Measurements from ENCODE around the gene SH2D4B. TPM values are rescaled to one million over a fixed set of nuclear protein-coding genes. Genes with fewer than 3 reads are reported as not detected.
"Not testable (repeated sequence)": the region's sequence is repeated elsewhere in the genome, so short reads cannot be mapped to it uniquely, and the experiment has no call there.

SH2D4B gene
- total RNA-seq, 2 experiments from 2014 or later: 0.11 to 0.21 TPM

DNA sequence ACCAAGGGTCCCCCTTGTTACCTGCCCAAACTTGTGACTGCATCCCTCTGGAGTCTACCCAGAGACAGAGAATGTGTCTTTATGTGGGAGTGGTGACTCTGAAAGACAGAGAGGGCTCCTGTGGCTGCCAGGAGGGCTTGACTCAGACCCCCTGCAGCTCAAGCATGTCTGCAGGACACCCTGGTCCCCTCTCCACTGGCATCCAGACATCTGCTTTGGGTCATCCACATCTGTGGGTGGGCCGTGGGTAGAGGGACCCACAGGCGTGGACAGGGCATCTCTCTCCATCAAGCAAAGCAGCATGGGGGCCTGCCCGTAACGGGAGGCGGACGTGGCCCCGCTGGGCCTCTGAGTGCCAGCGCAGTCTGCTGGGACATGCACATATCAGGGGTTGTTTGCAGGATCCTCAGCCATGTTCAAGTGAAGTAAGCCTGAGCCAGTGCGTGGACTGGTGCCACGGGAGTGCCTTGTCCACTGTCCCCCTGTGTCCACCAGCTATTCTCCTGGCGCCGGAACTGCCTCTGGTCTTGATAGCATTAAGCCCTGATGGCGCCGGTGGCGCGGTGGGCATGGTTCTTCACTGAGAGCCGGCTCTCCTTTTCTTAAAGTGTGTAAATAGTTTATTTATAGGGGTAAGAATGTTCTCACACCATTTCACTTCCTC, 19.4 kb upstream of the SH2D4B start:
- ChIA-PET CTCF (no interaction called here), POLR2A (no interaction called here)

DNA sequence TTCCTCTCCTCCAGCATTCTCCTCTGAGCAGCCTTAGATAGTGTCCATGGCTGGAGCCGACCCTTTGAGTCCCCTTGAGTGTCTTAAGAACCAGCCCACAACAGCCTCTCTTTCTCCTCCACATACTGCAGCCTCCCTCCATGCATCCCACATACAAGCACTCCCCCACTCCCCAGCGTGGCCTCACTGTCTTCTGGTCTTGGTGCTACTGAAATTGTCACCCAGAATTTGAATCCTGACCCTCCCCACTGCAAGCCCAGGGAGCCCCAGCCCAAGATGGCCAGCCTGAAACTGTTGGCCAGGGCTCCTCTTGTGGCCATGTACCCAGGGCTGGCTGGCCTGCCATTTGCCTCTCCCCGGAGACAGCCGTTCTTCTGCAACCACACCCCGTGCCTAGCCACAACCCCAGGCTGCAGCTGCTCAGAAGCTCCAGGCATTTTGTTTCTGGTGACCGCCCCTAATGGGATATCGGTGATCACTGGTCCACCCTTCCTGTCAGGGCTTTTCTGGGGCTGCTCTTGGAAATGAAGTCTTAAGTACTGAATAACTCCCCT, 18.8 kb upstream of the SH2D4B start:
- CTCF ChIA-PET: interaction anchor here (0.6 kb wide), 1 partner anchor 134 kb away, joined by 3 read pairs; no protein-coding TSS in a partner anchor
- POLR2A ChIA-PET: no interaction called here

DNA sequence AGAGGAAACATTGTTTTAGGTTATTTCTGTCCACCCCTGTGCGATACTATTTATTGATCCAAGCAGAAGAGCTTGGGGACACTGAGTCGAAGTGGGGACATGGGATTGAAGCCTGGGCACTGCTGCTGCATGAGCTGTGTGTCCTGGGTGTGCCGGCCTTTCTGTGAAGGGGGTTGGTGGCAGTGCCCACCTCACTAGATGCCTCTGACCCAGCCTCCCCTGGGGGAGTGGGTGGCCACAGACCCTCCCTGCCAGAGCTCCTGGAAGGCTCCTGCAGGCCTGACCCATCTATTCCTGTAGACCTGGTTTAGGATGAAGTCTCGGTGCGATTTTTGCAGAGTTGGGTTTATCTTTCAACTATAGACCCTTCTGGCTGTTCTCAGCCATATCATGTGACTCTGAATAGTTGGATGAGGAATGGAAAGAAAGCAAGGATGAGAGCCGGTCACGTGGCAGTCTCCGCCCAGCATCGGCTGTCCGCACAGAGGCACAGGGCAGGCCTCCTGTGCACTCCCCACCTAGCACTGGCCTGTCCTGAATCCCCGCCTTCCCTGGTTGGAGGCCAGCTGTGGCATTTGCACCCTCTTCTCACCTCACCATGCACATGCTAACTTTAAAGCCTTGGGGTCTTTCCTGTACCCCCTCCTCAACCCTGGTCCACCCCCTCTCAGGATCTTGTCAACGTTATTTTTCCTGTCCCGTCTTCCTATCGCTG, 17.6 kb upstream of the SH2D4B start:
- CTCF ChIA-PET: no interaction called here
- POLR2A ChIA-PET: interaction anchor here (0.7 kb wide), 1 partner anchor 108 kb away, joined by 4 read pairs; no protein-coding TSS in a partner anchor

DNA sequence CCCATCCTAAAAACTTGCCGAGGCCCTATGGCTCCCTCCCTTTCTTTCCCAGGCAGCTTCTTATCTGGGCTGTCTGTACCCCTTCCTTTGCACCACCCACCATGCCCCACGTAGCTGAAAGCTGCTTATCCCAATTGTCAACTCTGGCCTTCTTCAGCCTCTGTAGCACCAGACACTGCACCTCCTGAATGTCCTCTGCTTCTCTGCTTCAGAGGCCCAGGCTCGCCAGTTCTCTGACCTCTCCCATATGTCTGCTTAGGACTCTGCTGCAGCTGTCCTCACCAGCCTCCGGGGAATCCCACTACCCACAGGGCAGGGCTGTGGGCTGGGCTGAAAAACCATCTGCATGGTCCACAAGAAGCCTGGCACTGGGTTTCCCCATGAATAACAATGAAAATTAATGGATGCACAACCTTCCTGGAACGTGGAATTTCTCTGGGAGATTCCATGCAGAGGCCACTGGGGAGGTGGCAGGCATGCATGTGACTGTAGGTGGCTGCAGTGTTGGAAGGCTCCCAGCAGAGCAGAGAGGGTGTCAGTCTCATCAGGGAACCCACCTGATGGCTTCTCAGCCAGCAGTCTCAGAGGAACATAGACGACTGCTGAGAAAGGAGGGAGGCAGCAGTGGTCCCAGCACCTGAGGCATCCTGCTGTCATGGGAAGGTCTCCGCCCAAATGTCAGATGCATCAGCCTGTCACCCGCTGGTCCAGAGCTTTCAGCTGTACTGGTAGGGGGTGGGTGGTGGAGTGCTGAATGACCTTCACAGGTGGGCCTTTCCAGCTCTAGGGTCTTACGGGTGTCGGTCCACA, 16.8 kb upstream of the SH2D4B start:
- POLR2A ChIA-PET: no interaction called here
- CTCF ChIA-PET: interaction anchor here (0.5 kb wide), 1 partner anchor 141 kb away, joined by 3 read pairs; no protein-coding TSS in a partner anchor

DNA sequence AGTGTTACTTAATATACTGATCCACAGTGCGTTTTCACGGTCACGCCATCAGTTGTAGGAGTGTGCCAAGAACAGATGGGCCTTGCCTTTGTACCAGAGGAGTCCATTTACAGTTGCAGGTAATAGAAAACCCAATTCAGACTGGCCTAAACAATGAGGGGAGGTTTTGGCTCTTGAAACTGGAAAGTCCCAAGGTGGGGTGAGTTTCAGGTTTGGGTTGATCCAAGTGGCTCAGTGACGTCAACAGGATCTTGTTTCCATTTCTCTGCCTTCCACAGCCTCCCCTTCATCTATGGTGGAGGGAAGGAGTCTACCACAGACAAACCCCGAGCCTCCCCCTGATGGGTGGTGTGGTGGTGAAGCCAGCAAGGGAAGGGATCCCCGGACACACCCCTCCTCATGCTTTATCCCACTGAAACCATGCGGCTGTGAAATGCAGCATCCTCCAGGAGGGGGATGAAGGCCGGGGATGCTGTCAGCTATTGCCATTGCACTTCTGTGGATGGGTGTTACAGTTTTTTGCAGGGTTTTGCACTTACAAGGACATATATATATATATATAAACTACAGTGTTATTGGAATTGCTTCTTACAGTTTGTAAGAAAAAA, 14.8 kb upstream of the SH2D4B start:
- POLR2A ChIA-PET: no interaction called here

DNA sequence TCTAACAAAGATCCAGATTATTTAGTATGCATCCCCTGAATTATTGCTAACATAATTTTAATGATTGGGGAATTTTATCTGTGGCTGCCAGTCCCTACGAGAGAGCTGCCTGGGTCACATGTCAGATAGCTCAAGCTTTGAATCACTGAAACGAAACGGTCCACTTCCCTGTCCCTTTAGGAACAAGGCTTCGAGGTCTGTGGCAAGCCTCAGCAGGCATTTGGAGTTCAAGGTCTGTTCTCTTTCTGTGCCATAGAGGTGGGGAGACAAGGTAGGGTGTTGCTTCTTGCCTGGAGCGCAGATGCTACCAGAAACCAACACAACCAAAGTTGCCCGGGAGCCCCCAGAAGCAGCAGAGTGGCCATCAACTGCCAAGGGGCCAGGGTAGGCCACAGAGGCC, 13.9 kb upstream of the SH2D4B start:
- ChIA-PET POLR2A (no interaction called here), CTCF (interaction anchor here (1.2 kb wide), 1 partner anchor 18 kb away, joined by 3 read pairs; no protein-coding TSS in a partner anchor)

More for the DNA sequence above, 14.8 kb upstream of the SH2D4B start:
- CTCF ChIA-PET: interaction anchor here (1.2 kb wide), 1 partner anchor 17 kb away, joined by 3 read pairs; no protein-coding TSS in a partner anchor

DNA sequence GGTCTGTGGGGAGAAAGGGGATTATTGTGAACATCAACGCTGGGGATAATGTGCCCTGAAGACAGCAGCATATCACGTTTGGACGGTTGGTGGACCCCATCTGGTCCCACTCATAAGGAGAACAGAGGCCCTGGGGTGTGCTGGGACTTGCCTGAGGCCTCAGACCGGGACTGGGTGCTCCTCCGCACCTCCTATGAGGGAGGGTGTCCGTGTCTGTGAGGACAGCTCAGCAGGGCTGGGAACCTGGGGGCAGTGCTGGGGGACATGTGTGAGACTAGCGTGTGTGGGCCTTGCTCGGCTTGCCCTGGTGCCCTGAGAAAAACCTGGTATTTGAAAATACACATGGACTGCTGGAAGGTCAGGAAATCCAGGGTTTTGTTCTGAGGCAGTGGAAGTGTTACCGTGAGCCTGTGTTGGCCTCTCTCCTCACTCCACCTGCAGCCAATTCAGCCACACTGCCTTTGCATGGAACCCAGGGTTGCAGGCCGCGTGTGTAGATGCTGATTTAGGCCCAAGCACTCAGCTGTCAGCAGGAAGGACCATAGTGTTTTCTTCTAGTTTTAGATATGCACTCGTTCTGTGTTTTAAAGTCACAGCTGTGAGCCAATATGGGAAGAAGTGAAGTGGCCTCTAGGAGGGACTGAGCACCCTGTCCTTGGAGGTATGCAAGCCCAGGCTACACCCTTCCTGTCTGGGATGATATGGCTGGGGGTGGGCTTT, 13.4 kb upstream of the SH2D4B start:
- CTCF ChIA-PET: interaction anchor here (2.6 kb wide), 1 partner anchor 11 kb away, joined by 6 read pairs; no protein-coding TSS in a partner anchor
- POLR2A ChIA-PET: no interaction called here

DNA sequence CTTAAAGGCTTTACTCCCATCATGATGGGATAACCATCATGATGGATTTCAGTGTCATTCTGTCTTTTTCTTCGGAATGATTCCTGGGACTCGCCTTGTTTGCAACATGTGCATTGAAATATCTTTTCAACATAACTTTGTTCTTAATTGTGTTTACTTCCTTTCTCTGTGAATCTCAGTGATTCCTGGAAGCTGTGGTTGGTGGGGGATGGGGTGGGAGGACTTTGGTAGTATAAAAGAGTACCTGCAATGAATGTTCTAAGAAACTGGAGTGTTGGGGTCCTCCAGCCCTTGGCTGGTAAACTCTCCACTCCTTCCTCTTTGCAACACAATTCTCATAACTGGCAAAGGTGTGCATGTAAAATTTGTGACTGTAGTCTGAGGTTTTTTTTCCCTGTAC, 11.5 kb upstream of the SH2D4B start:
- CTCF ChIA-PET: interaction anchor here (1.9 to 2.6 kb wide), 3 partner anchors 12 to 81 kb away, joined by 6 to 7 read pairs (median 7); no protein-coding TSS in a partner anchor
- POLR2A ChIA-PET: no interaction called here

DNA sequence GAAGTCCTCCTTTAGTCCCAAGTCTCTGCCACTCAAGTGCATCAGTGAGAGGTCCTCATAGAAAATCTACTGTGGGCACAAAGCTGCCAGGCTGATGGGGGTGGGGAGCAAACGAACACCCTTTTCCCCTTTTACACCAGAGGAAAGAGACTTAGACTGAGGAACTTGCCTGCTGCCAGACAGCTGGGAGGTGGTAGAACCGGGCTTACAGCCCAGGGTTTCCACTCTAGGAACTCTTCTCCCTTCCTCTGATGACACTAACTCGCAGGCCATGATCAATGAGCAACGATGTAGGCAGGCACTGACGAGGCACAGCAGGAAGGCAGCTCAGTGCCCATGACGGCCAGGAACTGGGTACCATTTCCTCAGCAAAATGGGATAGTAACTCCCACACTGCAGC, 11.0 kb upstream of the SH2D4B start:
- ChIA-PET POLR2A (no interaction called here), CTCF (interaction anchor here (1.9 to 2.6 kb wide), 3 partner anchors 13 to 81 kb away, joined by 6 to 7 read pairs (median 7); no protein-coding TSS in a partner anchor)

DNA sequence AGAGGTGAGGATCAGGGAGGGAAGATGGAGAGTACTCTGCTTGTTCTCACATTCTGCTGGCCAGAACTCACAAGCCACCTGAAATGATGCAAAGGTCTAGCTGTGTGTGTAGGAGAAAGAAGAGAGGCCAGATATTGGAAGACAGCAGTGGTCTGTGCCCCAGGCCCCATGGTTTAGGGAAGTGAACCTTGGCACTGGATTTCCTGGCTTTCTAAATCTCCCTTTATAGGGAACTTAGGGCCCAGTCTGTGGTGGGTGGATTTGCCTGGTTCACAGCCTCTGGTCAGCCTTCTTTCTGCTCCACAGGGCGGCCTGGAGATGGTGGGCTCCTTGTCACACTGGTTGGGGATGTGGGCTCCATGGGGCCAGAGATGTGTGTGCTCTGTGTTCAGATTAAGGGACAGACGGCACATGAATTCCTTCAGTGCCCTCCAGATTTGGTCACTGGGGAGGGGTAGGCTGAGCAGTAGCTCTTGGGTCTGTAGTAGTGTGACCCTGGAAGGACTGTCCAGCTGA, 9.5 kb upstream of the SH2D4B start:
- CTCF ChIA-PET: interaction anchor here (0.5 to 2.2 kb wide), 2 partner anchors 83 to 1553 kb away, joined by 3 to 7 read pairs; no protein-coding TSS in a partner anchor
- POLR2A ChIA-PET: no interaction called here

DNA sequence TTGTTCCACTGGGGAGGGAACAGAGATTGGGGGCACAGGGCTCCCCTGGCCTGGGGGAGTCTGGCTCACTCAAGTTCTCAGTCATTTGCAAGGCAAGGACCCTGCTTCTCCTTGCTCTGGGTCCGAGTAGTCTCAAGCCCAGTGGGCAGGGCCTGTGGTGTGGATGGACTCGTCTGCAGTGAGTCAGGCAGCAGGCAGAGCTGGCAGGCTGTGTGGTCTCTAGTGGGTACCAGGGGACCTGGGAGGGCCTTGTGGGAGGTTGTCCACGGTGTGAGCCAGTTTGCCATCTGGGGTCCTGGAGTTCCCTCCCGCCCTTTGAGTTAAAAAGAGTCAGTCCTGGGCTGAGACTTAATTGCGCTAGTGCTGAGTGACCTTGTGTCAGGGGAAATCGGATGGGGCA, 8.8 kb upstream of the SH2D4B start:
- CTCF ChIA-PET: interaction anchor here (0.5 kb wide), 1 partner anchor 1553 kb away, joined by 3 read pairs; no protein-coding TSS in a partner anchor
- POLR2A ChIA-PET: no interaction called here

DNA sequence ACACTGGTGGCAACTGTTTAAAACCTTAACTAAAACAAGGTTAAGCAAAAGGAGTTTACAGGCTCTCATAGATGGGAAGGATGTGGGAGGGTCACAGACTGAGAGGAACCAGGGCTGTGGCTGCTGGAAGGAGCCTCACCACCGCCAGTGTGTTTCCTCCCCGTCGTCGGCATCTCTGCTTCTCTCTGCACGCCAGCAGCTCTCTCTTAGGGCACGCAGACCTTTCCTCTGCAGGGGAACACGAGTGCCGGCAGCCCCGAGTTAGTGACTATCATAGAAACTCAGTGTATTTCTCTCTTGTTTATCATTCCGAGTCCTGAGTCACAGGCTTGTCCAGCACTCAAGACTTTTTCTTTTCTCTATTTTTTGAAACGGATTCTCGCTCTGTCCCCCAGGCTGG, 8.1 kb upstream of the SH2D4B start:
- ChIA-PET CTCF (no interaction called here), POLR2A (no interaction called here)

DNA sequence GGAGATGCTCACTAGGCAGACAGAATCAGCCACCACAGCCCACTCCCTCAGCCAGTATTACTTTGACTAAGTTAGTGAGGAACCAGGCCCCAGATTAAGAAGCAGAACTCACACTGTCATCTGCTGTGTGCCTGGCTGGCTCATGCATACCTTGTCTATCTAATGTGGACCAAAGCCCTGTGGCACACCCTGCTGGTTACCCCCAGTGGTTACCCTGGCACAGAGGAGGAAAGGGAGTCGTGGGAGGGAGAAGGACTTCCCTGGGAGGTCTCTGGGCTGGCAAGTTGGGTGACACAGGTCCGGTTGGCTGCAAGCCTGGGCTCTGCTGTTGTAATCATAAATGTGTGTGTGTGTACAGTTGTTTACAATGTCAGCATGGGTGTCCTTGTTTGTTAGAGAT, 7.5 kb upstream of the SH2D4B start:
- CTCF ChIA-PET: interaction anchor here (0.8 to 1.0 kb wide), 2 partner anchors 25 to 84 kb away, joined by 3 to 6 read pairs; no protein-coding TSS in a partner anchor
- POLR2A ChIA-PET: no interaction called here

DNA sequence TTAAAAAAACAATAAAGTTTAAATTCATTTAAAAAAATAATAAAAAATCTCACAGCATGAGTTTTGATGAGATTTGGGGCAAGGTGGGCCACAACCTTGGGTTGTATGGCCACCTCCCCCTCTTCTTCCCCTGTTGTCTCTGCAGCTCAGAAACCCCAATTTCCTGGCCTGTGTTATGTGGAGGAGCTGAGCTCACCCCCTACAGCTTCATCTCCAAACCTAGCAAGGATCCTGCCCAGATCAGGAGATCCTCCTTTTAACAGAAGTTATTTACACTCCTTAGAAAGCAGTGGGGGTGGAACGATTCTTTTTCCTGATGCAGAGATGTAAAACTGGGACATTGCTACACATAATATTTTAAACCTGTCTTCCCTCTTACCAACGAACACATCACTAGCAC, 6.9 kb upstream of the SH2D4B start:
- POLR2A ChIA-PET: no interaction called here

DNA sequence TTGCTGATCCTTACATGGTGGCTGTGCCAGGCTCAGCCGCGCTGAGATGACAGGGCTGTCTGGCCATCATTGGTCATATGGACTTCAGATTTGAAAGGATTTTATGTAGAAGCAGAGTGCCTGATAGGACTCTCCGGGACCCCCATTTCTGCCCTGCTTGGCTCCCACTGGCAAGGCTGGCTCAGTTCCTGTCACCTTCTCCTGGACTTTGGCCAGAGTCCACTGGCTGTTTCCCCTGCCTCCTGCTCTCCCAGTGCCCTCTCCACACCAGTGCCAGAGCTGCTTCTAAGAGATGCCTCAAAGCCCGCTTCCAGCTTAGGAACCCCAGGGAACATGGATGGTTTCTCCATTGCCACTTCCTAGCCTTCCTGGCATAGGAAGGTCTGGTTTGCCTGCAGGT, 5.1 kb upstream of the SH2D4B start:
- POLR2A ChIA-PET: no interaction called here
- CTCF ChIA-PET: interaction anchor here (1.2 kb wide), 1 partner anchor 89 kb away, joined by 3 read pairs; no protein-coding TSS in a partner anchor

More for the DNA sequence above, 6.9 kb upstream of the SH2D4B start:
- CTCF ChIA-PET: interaction anchor here (0.8 to 1.0 kb wide), 3 partner anchors 25 to 123 kb away, joined by 3 to 6 read pairs (median 3); partner anchors contain the start of gene PRXL2A

DNA sequence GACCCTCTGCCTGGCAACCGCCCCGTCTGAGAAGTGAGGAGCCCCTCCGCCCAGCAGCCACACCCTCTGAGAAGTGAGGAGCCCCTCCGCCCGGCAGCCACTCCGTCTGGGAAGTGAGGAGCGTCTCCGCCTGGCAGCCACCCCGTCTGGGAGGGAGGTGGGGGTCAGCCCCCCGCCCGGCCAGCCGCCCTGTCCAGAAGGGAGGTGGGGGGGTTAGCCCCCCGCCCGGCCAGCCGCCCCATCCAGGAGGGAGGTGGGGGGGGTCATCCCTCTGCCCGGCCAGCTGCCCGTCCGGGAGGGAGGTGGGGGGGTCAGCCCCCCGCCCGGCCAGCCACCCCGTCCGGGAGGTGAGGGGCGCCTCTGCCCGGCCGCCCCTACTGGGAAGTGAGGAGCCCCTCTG, 3.6 kb upstream of the SH2D4B start:
- POLR2A ChIA-PET, CTCF ChIA-PET: not testable (repeated sequence)

DNA sequence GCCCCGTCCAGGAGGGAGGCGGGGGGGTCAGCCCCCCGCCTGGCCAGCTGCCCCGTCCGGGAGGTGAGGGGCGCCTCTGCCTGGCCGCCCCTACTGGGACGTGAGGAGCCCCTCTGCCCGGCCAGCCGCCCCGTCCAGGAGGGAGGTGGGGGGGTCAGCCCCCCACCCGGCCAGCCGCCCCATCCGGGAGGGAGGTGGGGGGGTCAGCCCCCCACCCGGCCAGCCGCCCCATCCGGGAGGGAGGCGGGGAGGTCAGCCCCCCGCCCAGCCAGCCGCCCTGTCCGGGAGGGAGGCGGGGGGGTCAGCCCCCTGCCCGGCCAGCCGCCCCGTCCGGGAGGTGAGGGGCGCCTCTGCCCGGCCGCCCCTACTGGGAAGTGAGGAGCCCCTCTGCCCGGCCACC, 3.1 kb upstream of the SH2D4B start:
- CTCF ChIA-PET, POLR2A ChIA-PET: not testable (repeated sequence)

All from activated CD8-positive, alpha-beta memory T cell treated with anti-CD3 and anti-CD28 coated beads for 36 hours (primary cell).